Spleen (tissue), 11 donors: ENCODE data around the gene AGT. TPM values are rescaled to one million over a fixed set of nuclear protein-coding genes. Genes with fewer than 3 reads are reported as not detected.

Experiments used
- DNase-seq: peaks from one replicate; pipeline ENCODE4 v3.0.0-alpha.2; 2020
- H3K27ac ChIP-seq, 8 donors: fragments of 200-600 bp; sonication (generic) in 7 of 8; 1 replicate in 4 of 8; 2 replicates in 4 of 8; pipeline versions ENCODE4 v1.5.0 to v1.8.0; 2016 to 2021; ENCODE audit warnings: inconsistent platforms in 4 of 8, mild to moderate bottlenecking in 4 of 8, moderate library complexity in 1 of 8
- H3K27me3 ChIP-seq, 7 donors: fragments of 200-600 bp; sonication (generic) in 6 of 7; replicated peaks in 1 of 7; 1 replicate in 4 of 7; 2 replicates in 3 of 7; pipeline versions ENCODE4 v1.5.0 to v1.8.0; 2016 to 2021; ENCODE audit warnings: inconsistent platforms in 3 of 7, mild to moderate bottlenecking in 1 of 7
- H3K36me3 ChIP-seq, 6 donors: fragments of 200-600 bp; sonication (generic) in 5 of 6; 1 replicate in 4 of 6; 2 replicates in 2 of 6; pipeline versions ENCODE4 v1.5.0 to v1.8.0; 2016 to 2021; ENCODE audit warnings: inconsistent platforms in 2 of 6
- H3K4me1 ChIP-seq, 6 donors: fragments of 200-600 bp; sonication (generic) in 5 of 6; 1 replicate in 3 of 6; 2 replicates in 3 of 6; pipeline versions ENCODE4 v1.5.0 to v1.8.0; 2016 to 2021; ENCODE audit warnings: inconsistent platforms in 3 of 6
- H3K4me3 ChIP-seq, 8 donors: fragments of 200-600 bp; sonication (generic) in 7 of 8; 1 replicate in 4 of 8; 2 replicates in 4 of 8; pipeline versions ENCODE4 v1.5.0 to v1.8.0; 2016 to 2021; ENCODE audit warnings: inconsistent platforms in 4 of 8, mild to moderate bottlenecking in 4 of 8, moderate library complexity in 2 of 8
- H3K9me3 ChIP-seq, 8 donors: fragments of 200-600 bp; sonication (generic) in 7 of 8; 1 replicate in 4 of 8; 2 replicates in 4 of 8; pipeline versions ENCODE4 v1.5.0 to v1.8.0; 2016 to 2021; ENCODE audit warnings: inconsistent platforms in 4 of 8
- CTCF ChIP-seq, 11 experiments: fragments of 200-600 bp in 7 of 11; fragments of 450-650 bp in 4 of 11; sonication (generic) in 4 of 11; IDR thresholded peaks in 8 of 11; conservative IDR thresholded peaks in 3 of 11; 1 replicate in 7 of 11; 2 replicates in 4 of 11; pipeline versions ENCODE4 v1.4.0 to v1.8.0; 2016 to 2021; ENCODE audit warnings: antibody characterized with exemption in 11 of 11, inconsistent platforms in 4 of 11, mild to moderate bottlenecking in 1 of 11
- POLR2A ChIP-seq, 3 donors: fragments of 450-650 bp; IDR thresholded peaks; one replicate each; pipeline ENCODE4 v1.5.1; 2017; ENCODE audit warnings: antibody characterized with exemption in 3 of 3, mild to moderate bottlenecking in 1 of 3
- POLR2AphosphoS5 ChIP-seq, 3 donors: sonication (generic); formaldehyde crosslinking; IDR thresholded peaks; one replicate each; pipeline ENCODE4 v1.5.1; 2017; ENCODE audit warnings: antibody characterized with exemption in 3 of 3
- WGBS, 5 donors: extraction: QIAGEN DNeasy Blood & Tissue Kit in 3 of 5; methylation state at CpG; one replicate each; pipeline versions ENCODE4 v1.1.5 to v1.1.7; 2013 to 2018; 5-methylcytosine and 5-hydroxymethylcytosine counted together
- intact Hi-C: fragments of 100-400 bp; cut with DNase I; formaldehyde crosslinking; loops from one replicate; pipeline ENCODE4 v1.15.0; 2023; ENCODE audit warnings: low total_unique reads
- polyA plus RNA-seq, 3 donors: library from polyadenylated mRNA; stranded (reverse); fragments of 200-250 nt; gene quantifications; one replicate each; pipeline ENCODE4 v1.2.1, GENCODE V29; 2013
- total RNA-seq, 7 donors: library from RNA; depleted of rRNA in 3 of 7; stranded (reverse); fragments of >200 nt in 3 of 7; fragmentation: NEBNext Ultra II Directional in 4 of 7; extraction: Animal tissue kit (Norgen Biotek cat#: 25700) in 4 of 7; gene quantifications; one replicate each; pipeline versions ENCODE4 v1.1.0 to v1.2.1, GENCODE V29; 2016 to 2021
- donor health status: healthy with polysubstance abuse.
- donor health status: DM: no; HTN: no; CAD: no; lungs with moderate emphysema.
- donor health status: DM: no; HTN: no; CAD: no.
- donor health status: Bipolar disorder and iron deficiency.
- donor health status: healthy.
- donor health status: DM: no; HTN: no; CAD: no.
- donor health status: DM: yes; HTN: yes; CAD: no.

Gene AGT
- total and polyA plus RNA-seq, 10 donors, result 0.06 to 0.26 (median 0.16) TPM; not detected in 2

GRCh38 chr1:230696218-230696617 is 17.7 kb downstream of the AGT start:
- Histone ChIP-seq H3K9me3 (no peaks in the 10 kb centered on the region), H3K4me3 (no peak overlapping the region), H3K36me3 (peaks cover 0 to 38% (median 31%) of the 10 kb centered on the region in 6 donors), H3K27me3 (no peaks in the 10 kb centered on the region), H3K27ac (no peak overlapping the region), H3K4me1 (peaks cover 0 to 8% (median 0%) of the 10 kb centered on the region in 6 donors)
- TF ChIP-seq CTCF (IDR thresholded peaks at IDR 0.05 in 8 of 11, conservative IDR thresholded peaks at IDR 0.05 in 3 of 11) (no peak), POLR2A (IDR thresholded peaks at IDR 0.05) (no peak), POLR2AphosphoS5 (IDR thresholded peaks at IDR 0.05) (no peak)
- intact Hi-C loops, result no loop called here
- 86 to 95% (median 89%) methylated on average over 8 of the region's 8 CpGs for WGBS, 5 donors
- no peak for DNase-seq

- intact Hi-C loops, result no loop called here
- no peaks in the 10 kb centered on the region for H3K27me3 ChIP-seq
- DNase-seq, result no peak
- H3K4me3 ChIP-seq, result no peak overlapping the region
- peaks cover 0 to 50% (median 42%) of the 10 kb centered on the region in 6 donors for H3K36me3 ChIP-seq
- 13 to 58% (median 33%) methylated on average over 3 to 4 of the region's 4 CpGs for WGBS, 5 donors
- H3K4me1 ChIP-seq, result peaks cover 0 to 8% (median 0%) of the 10 kb centered on the region in 6 donors
- no peaks in the 10 kb centered on the region for H3K9me3 ChIP-seq
- no peak for TF ChIP-seq POLR2A (IDR thresholded peaks at IDR 0.05)
- no peak for TF ChIP-seq CTCF (IDR thresholded peaks at IDR 0.05 in 8 of 11, conservative IDR thresholded peaks at IDR 0.05 in 3 of 11)
- no peak for TF ChIP-seq POLR2AphosphoS5 (IDR thresholded peaks at IDR 0.05)
- H3K27ac ChIP-seq, result no peak overlapping the region
These were observed 18.9 kb downstream of the AGT start for GRCh38 chr1:230694991-230695390.

- H3K4me1 ChIP-seq, result peaks cover 0 to 8% (median 0%) of the 10 kb centered on the region in 6 donors
- H3K4me3 ChIP-seq, result no peak overlapping the region
- TF ChIP-seq POLR2AphosphoS5 (IDR thresholded peaks at IDR 0.05) (no peak), POLR2A (IDR thresholded peaks at IDR 0.05) (no peak), CTCF (IDR thresholded peaks at IDR 0.05 in 8 of 11, conservative IDR thresholded peaks at IDR 0.05 in 3 of 11) (no peak)
- H3K27me3 ChIP-seq, result no peaks in the 10 kb centered on the region
- H3K9me3 ChIP-seq, result no peaks in the 10 kb centered on the region
- H3K36me3 ChIP-seq, result peaks cover 1 to 56% (median 48%) of the 10 kb centered on the region in 6 donors
- no peak for DNase-seq
- no peak overlapping the region for H3K27ac ChIP-seq
- intact Hi-C loops, result no loop called here
- 88 to 100% (median 96%) methylated on average over 4 of the region's 4 CpGs for whole genome bisulfite sequencing, 5 donors
These were observed 19.5 kb downstream of the AGT start for GRCh38 chr1:230694464-230694863.

- Histone ChIP-seq H3K9me3 (no peaks in the 10 kb centered on the region), H3K27ac (no peak overlapping the region), H3K36me3 (peaks cover 2 to 62% (median 55%) of the 10 kb centered on the region in 6 donors), H3K27me3 (no peaks in the 10 kb centered on the region), H3K4me1 (peaks cover 0 to 8% (median 0%) of the 10 kb centered on the region in 6 donors), H3K4me3 (no peak overlapping the region)
- no peak for TF ChIP-seq CTCF (IDR thresholded peaks at IDR 0.05 in 8 of 11, conservative IDR thresholded peaks at IDR 0.05 in 3 of 11)
- TF ChIP-seq POLR2AphosphoS5 (IDR thresholded peaks at IDR 0.05), result no peak
- no peak for TF ChIP-seq POLR2A (IDR thresholded peaks at IDR 0.05)
- intact Hi-C loops, result no loop called here
- 78 to 90% (median 88%) methylated on average over 8 of the region's 8 CpGs for WGBS, 5 donors
- DNase-seq, result no peak
These were observed 20.1 kb downstream of the AGT start for GRCh38 chr1:230693777-230694176.
